ENCODE data around the gene PCCA.
"Not testable (repeated sequence)": the region's sequence is repeated elsewhere in the genome, so short reads cannot be mapped to it uniquely, and the experiment has no call there.

PCCA gene

DNA sequence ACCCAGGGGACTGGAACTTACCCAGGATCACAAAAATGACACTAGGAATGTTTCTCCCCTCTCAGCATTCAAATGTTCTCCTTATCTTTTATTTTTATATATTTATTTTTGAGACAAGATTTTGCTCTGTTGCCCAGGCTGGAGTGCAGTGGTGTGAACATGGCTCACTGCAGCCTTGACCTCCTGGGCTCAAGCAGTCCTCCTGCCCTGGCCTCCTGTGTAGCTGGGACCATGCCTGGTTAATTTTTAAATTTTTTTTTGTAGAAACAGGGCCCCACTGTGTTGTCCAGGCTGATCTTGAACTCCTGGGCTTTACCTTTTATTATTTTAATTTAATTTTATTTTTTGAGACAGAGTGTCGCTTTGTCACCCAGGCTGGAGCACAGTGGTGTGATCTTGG is 108.2 kb downstream of the PCCA start:
- no peak for DNase-seq (ENCODE audit: low read depth in 2 of 2)

DNA sequence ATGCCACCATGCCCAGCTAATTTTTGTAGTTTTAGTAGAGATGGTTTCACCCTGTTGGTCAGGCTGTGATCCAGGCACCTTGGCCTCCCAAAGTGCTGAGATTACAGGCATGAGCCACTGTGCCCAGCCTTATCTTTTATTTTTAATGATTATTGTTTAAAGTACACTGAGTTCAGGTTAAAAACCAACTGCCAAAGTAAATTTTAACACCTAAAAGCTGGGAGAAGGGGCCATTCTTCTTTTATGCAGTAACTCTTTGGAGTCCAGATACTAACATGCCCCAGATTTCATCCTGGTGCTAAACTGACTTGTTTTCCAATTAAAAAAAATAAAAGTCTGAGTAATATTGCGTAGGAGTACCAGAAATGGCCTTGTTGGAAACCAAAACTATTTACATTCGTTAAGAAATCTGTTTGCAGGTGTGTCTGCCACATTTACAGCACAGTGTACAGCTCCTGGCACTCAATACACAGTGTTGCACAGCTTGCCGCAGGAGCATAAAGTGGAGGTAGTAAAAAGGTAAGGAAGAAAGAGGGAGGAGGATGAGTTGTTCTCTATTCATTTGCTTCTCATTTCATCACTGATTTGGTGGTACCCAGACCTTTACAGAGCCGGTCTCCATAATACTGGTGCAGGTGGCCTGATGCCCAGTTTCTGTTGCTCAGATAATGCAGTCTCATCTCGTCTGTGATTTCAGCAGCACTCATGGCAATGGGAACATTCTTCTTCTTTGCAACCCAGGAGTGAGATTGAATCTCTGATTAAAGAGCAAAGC is 108.9 kb downstream of the PCCA start:
- no peak for DNase-seq (ENCODE audit: low read depth in 2 of 2)

DNA sequence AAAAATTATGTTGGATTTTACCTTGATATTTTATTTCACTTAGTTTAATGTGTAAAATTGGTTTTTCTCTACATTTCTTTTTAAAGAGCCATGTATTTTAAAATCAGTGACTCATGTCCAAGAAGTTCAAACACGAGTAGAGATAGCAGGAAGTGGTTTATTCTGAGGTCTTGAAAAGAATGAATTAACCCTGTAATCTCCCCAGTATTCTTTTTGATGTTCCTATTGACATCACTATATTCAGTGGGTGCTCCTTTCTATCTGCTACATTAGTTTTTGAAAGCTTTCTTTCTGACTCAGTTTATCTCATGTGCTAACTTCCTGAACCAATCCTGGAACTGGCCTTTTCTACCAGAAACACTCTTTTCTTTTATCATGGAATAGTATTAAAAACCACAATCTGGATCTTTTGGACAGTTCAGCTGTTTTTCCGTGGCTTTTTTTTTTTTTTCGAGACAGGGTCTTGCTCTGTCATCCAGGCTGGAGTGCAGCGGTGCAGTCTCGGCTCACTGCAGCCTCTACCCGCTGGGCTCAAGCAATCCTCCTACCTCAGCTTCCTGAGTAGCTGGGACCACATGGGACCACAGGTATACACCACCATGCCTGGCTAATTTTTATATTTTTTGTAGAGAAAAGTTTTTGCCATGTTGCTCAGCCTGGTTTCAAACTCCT is 114.9 kb downstream of the PCCA start:
- DNase-seq (ENCODE audit: low read depth in 2 of 2) = no peak

DNA sequence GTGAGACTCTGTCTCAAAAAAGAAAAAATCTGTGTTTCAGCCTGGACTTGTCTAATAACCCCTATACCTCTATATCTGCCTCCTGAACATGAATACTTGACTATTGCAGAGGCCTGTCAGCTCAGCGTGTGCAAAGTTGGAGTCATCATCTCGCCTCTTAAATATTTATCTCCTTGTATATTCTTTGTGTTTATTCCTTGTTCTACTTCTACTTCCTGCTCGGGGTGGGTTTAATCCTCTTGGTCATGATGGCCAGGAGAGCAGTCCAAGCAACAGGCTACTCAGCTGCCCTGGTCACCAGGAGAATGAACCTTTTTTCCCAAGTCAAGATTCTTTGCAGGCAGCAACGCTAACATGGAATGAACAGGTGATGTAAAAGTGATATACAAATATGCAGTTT is 119.1 kb downstream of the PCCA start:
- no peak for DNase-seq (ENCODE audit: low read depth in 2 of 2)

DNA sequence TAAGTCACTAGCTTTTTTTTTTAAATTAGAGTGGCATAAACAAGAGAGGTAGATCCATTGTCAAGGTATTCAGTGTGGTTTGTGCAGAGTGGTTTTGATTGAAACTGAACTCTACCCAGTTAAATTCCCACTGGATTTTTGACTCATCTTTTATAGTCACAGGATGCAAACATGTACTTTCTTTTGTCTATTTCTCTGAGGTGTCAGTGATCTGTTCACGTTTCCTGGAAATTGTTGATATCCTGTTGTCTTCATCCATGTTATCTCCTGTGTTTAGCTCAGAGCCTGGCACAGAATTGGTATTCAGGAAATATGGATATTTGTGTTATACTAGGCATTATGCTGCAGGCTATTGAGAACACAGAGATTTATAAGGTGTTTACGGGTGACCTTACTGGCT is 119.7 kb downstream of the PCCA start:
- no peak for DNase-seq (ENCODE audit: low read depth in 2 of 2)

DNA sequence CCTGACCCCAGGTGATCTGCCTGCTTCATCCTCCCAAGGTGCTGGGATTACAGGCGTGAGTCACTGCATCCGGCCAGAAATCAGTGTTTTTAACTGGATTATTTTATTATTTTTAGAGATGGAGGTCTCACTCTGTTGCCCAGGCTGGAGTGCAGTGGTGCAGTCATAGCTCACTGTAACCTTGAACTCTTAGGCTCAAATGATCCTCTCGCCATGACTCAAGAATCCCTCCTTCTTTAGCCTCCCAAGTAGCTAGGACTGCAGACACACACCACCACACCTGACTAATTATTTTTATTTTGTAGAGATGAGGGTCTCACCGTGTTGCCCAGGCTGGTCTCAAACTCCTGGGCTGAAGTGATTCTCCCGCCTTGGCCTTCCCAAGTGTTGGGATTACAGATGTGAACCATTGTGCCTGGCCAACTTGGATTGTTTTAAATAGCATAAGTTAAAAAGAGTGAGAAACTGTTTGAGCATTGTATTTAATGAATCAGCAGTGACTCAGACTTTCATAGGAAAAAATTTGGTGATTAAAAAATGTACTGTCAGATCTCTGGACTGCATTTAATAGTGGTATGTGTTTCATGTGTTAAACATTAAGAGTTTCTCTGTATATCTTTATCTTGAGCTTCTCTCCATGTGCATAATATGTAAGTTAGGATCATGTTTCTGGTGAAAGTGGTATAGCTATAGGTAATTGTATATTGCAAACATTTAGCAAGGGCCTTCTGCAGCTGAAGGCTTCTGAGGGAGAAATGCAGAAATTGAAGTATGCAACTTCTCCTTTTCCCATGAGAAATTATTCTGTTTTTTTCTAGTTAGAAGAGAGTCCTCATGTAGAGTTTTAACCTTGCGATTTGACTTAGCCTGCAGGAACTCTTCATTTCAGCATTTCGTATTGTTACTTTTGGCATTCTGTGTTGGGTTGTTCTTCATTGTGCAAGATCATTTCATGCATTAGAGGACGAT is 121.2 kb downstream of the PCCA start:
- DNase-seq (ENCODE audit: low read depth in 2 of 2) = no peak

DNA sequence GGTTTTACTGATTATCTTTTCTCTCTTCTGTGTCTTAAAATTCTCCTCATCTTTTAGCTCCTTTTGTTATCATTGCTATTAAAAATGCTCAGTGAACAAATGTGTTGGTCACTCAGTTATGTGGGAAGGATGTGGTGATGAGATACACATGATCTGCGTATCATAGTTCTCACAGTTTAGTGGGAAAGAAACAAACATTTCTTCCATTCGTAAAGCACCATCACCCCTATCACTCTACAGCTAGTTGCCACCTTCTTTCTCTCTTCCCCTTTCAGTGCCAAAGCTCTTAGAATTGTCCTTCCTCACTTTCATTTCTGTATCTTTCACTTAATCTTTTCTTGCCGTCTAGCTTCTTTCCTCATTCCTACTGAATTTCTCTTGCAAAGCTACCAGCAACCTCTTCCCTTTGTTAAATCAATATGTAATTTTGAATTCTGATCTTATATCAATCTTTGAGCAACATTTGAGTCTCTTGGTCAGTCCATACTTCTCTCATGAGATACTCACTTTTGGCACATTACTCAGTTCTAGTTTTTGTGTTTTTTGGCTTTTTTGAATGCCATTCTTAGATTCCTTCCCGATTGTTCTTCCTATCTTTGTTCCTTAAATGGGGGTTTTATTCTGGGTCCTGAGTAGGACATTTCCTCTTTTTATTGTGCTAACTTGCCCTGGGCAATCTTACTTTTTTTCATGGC is 122.3 kb downstream of the PCCA start:
- no peak for DNase-seq (ENCODE audit: low read depth in 2 of 2)

DNA sequence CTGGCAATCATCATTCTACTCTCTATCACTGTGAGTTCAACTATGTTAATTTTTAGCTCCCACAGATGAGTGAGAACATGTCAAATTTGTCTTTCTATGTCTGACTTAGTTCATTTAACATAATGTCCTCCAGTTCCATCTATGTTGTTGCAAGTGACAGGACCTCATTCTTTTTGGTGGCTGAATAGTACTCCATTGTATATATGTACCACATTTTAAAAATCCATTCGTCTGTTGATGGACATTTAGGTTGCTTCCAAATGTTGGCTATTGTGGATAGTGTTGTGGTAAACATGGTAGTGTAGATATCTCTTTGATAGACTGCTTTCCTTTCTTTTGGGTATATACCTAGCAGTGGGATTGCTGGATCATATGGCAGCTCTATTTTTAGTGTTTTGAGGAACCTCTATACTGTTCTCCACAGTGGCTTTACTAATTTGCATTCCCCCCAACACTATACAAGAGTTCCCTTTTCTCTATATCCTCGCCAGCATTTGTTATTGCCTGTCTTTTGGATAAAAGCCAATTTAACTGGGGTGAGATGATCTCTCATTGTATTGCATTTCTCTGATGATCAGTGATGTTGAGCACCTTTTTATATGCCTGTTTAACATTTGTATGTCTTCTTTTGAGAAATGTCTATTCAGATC is 124.1 kb downstream of the PCCA start:
- no peak for DNase-seq (ENCODE audit: low read depth in 2 of 2)

DNA sequence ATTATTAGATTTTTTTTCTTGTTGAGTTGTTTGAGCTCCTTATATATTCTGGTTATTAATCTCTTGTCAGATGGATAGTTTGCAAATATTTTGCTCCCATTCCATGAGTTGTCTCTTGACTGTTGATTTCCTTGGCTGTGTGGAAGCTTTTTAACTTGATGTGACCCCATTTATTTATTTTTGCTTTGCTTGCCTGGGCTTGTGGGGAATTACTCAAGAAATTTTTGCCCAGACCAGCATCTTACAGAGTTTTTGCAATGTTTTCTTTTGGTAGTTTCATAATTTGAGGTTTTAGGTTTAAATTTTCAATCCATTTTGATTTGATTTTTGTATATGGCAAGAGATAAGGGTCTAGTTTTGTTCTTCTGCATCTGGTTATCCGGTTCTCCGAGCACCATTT is 124.7 kb downstream of the PCCA start:
- no peak for DNase-seq (ENCODE audit: low read depth in 2 of 2)

DNA sequence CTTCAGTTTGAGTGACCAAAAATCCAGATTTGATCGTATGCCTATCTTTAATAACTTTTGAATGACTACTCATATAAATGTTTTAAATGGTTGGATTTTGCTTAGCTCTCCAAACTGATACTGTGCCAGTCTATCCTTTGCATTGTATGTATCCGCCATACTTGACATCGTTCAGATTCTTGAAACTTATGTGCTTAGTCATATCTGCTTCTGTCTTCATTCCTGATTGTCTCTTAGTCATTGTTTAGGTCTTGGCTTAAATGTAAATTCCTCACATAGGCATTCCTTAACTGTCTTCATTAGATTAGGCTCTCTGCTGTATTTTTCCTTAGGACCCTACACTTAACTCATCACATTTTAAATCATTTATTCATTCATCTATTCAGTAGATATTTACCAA is 126.0 kb downstream of the PCCA start:
- no peak for DNase-seq (ENCODE audit: low read depth in 2 of 2)

DNA sequence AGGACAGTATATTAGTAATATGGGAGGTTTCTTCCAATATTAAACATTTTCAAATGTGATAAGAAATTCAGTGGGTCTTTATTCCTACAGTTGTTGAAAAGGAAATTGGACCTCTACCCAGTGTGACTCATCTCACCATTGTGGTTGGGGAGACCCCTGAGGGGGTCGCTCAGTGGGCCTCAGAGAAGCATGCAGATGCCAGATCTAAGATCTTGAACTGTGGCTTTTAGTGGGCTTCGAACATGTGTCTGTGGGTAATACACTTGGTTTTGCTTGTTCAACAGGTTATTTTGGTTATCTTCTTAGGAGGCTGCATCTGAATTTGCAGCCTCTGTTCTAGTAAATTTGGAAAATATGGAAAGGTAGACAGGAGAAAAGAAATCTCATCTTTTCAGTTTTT is 132.3 kb downstream of the PCCA start:
- DNase-seq (ENCODE audit: low read depth in 2 of 2) = no peak

DNA sequence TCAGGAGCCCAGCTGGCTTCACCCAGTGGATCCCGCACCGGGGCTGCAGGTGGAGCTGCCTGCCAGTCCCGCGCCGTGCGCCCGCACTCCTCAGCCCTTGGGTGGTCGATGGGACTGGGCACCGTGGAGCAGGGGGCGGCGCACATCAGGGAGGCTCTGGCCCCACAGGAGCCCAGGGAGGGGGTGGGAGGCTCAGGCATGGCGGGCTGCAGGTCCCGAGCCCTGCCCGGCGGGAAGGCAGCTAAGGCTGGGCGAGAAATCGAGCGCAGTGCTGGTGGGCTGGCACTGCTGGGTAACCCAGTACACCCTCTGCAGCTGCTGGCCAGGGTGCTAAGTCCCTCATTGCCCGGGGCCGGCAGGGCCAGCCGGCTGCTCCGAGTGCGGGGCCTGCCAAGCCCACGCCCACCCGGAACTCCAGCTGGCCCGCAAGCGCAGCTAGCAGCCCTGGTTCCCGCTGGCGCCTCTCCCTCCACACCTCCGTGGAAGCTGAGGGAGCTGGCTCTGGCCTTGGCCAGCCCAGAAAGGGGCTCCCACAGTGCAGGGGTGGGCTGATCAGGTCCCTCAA is 135.2 kb downstream of the PCCA start:
- DNase-seq (ENCODE audit: low read depth in 2 of 2) = not testable (repeated sequence)

DNA sequence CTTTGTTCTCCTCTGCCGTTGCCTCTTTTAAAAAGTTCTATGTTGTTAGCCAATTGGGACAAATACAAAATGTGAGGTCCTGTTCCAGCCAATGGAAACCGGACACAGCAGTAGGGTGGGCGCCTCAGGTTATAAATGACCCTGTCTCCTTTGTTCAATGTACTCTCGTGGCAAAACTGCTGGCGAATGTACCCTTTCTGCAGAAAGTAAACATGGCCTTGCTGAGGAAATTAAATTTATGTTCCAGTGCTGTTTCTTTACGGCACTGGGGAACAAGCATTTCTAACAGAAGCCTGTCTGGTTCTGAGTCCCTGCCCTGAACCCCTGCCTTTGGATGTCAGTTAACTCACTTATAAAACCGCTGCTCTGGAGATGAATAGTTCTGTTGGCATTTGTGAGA is 140.7 kb downstream of the PCCA start:
- no peak for DNase-seq (ENCODE audit: low read depth in 2 of 2)

DNA sequence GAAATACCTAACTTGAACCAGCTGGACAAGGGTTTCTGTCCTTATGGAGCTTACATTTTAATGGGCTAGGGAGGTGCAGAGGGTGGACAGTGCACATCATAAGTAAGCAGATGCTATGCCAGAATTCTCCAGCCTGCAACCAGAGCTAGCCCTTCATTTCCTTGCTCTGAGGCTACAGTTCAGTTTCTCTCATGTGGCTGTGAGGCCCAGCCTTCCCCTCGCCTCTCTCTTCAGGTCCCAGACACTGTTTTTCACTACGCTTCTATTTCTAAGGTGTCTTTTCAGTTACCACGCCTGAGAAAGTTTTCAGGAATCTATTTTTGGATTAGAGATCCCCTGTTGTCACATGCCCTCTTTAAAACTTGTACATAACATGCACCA is 141.9 kb downstream of the PCCA start:
- no peak for DNase-seq (ENCODE audit: low read depth in 2 of 2)

DNA sequence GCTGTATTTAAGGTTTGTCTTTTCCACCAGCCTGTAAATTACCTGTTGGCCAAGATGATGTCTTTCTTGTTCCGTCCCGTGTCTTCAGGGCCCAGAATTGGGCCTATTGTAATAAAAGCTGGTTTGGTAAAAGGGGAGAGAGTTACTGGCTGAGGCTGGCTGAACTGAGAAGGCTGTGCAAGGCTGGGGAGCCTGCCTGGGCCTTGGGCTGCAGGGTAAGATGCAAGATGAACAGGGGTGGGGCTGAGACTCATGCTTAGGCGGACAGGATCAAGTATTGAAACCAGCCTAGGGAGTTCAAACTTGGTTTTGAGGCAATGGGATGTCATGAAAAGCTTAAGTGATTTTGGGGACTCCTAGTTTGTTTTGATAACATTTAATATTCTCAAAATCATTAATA is 142.3 kb downstream of the PCCA start:
- DNase-seq (ENCODE audit: low read depth in 2 of 2) = no peak

DNA sequence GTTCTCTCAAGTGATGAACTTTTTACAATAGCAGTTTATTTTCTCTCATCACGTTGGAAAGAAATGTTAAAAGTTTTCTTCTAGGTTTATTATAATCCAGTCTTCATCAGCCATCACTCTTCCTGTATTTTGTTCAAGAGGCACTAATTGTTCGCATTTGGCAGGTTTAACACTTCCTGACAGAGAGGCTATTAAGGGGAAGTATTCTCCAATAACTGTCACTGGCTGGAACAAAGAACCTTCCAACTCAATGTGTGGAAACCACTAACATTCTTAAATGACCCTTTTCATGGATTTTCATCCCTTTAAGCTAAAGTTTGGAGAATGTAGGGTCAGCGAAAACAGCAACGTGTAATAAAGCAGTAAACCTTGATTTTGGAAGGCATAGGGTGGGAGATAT is 145.1 kb downstream of the PCCA start:
- no peak for DNase-seq (ENCODE audit: low read depth in 2 of 2)

DNA sequence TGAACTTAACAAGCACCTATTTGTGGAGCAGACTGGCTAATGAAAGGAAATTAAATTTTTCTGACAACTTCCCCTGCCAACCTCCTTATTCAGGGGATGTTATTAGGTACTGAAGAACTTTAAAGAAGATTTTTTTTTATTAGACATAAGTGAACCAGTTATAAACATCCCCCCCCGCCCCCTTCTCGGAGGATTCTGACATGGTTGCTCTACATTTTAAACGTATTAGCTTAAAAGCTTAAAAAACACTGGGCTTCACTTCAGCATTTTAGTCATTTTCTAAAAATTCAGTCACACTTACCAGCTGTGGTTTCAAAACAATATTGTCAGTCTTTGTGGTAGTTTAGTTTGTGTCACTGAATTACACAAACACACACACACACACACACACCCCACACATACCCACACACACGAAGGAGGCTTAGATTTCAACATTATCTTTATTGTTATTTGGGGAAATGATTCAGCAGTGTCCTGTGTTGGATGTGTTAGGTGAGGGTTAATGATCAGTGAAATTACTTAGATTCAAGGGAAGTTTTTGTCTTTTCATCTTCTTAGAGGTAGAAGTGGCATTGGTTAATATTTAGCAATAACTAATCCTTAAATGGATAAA is 145.7 kb downstream of the PCCA start:
- no peak for DNase-seq (ENCODE audit: low read depth in 2 of 2)

DNA sequence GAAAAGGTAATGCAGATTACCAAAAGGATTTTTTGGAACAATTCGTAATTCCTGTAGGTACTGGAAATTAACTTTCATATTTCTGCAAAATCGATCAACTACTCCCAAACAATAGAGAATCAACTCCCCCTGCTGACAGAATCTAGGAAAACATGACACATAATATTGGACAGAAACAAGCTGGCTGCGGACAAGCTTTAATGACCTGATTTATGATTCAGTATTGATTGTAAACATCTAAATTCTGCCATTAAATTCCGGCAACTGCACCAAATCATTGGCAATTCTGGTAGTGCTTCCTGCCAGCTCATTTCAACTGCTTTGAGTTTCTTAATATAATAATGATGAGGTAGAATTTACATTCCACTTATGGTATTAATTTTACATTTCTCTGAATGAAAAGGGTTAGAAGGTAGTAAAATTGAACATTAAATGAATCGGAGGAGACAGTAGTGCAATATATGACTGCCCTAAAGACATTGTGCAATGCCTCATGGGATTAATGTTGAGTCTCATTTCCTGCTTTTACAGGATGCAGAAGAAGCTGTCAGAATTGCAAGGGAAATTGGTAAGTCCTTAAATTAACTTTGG is 146.5 kb downstream of the PCCA start:
- no peak for DNase-seq (ENCODE audit: low read depth in 2 of 2)

DNA sequence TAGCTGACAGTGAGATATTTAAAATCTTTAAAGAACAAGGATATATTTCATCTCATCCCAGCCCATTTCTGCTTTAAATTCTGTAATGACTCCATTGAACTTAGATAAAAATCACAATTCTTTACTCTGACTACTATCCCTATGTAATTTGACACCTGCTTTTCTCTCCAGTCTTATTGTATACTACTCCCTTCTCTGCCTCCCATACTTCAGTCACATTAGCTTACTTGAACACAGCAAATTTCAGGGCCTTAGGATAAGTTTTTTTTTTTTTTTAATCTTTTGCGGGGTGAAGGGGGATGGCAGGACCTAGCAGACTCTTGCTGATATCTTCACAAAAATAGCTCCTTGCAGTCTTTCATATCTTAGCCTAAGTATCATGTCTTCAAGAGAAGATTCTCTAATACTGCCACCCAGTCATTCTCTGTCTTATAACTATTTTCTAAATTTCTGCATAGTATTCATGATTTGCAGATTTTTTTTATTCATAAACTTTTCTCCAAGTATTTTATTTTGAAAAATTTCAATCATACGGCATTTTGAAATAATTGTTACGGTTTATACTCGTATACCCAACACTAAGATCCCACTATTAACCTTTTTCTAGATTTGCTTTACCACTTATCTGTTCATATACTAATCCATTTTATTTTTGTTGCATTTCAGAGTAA is 151.4 kb downstream of the PCCA start:
- no peak for DNase-seq (ENCODE audit: low read depth in 2 of 2)

DNA sequence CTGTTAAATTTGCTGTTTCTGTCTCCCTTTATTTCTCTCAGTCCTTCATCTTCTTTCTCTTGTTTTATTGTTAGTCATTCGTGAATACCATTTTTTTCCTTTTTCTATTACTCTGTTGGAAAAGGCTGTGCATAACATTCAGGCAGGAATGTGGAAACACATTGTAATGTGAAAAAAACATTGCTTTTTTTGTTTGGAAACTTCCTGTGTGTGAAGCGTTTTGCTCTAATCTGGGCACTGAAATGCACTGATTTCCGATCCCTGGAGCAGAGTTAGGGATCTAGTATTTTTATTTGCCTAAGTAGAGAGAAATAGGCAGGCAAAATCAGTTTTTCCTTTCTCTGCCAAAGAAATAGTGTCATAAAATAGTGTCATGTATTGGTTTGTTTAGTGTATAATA is 155.5 kb downstream of the PCCA start:
- DNase-seq (ENCODE audit: low read depth in 2 of 2) = no peak

Measured in stimulated activated CD8-positive, alpha-beta memory T cell treated with anti-CD3 and anti-CD28 coated beads, Interleukin-15, amount 100 ng/mL, for 4 hours (primary cell).